Measurements from ENCODE around the gene EPOP.

Gene EPOP

DNA sequence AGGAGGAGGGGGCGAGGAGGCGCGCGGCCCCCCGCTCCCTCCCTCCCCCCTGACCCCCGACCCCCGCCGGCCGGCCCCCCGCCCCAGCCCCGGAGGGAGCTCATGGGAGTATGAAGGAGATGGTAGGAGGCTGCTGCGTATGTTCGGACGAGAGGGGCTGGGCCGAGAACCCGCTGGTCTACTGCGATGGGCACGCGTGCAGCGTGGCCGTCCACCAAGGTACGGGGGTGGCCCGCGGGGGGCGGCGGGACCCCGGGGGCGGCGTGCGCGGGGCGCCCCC lies 30.7 kb upstream of the EPOP start:
- no peak for DNase-seq (ENCODE audit: low read depth)
- peak overlapping the region; percentile 77 for H3K4me3 ChIP-seq (replicated peaks; ENCODE audit: low read depth, low read length)
- TF ChIP-seq, protein P1, sequence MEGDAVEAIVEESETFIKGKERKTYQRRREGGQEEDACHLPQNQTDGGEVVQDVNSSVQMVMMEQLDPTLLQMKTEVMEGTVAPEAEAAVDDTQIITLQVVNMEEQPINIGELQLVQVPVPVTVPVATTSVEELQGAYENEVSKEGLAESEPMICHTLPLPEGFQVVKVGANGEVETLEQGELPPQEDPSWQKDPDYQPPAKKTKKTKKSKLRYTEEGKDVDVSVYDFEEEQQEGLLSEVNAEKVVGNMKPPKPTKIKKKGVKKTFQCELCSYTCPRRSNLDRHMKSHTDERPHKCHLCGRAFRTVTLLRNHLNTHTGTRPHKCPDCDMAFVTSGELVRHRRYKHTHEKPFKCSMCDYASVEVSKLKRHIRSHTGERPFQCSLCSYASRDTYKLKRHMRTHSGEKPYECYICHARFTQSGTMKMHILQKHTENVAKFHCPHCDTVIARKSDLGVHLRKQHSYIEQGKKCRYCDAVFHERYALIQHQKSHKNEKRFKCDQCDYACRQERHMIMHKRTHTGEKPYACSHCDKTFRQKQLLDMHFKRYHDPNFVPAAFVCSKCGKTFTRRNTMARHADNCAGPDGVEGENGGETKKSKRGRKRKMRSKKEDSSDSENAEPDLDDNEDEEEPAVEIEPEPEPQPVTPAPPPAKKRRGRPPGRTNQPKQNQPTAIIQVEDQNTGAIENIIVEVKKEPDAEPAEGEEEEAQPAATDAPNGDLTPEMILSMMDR (IDR thresholded peaks at IDR 0.05; ENCODE audit: low read length, missing control alignments), result no peak

GRCh38 chr17:38704606-38705522 lies 30.1 kb upstream of the EPOP start, which contains the start of gene MLLT6:
MLLT6 (plus strand) TSS chr17:38705273; CDS start chr17:38705633, 360 bp downstream.
- TF ChIP-seq, protein P1 (IDR thresholded peaks at IDR 0.05; ENCODE audit: low read length, missing control alignments), result no peak
- peak within 1 kb of the TSS; percentile 77 for H3K4me3 ChIP-seq (replicated peaks; ENCODE audit: low read depth, low read length)
- DNase-seq (ENCODE audit: low read depth), result peak; percentile 77

GRCh38 chr17:38703742-38704605 lies 29.2 kb upstream of the EPOP start:
- TF ChIP-seq, protein P1 (IDR thresholded peaks at IDR 0.05; ENCODE audit: low read length, missing control alignments), result no peak
- peak; percentile 29 for DNase-seq (ENCODE audit: low read depth)
- H3K4me3 ChIP-seq (replicated peaks; ENCODE audit: low read depth, low read length), result peak overlapping the region; percentile 77

DNA sequence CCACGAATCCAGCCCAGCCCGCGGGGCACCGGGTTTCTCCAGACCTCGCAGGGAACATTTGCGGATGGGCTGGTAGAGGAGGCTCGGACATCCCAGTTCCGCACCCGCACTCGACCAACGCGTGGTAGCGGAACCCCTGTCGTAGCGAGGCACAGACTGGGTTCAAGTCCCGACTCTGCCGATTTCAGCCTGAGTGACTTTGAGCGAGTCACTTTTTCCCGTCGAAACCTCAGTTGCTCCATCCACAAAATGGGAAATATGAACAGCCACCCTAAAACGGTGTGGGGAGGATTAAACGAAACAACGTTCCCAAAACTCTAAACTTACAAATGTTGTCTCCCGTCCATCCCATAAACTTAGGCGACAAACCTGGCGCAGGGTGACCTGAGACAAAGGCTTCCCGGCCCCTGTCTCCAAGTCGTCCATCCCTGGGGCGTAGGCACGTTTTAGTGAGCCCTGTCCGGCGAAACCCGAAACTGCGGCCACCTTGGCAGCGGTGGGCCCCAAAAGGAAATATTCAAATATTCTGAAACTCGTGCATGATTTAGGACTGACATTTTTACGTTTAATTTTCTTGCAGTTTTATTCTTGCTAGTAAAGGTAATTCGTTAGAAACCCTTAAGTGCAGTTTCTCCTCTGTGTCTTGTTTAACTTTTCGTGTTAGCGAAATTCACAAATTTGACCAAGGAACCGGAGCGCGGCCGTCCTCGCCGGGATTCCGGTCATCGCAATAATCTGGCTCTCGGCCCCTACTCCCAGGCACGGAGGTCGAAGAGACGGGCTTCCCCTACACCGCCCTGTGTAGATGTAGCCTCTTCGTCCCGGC lies 28.4 kb upstream of the EPOP start:
- H3K4me3 ChIP-seq (replicated peaks; ENCODE audit: low read depth, low read length), result peak overlapping the region; percentile 77
- no peak for DNase-seq (ENCODE audit: low read depth)
- TF ChIP-seq, protein P1 (IDR thresholded peaks at IDR 0.05; ENCODE audit: low read length, missing control alignments), result no peak

DNA sequence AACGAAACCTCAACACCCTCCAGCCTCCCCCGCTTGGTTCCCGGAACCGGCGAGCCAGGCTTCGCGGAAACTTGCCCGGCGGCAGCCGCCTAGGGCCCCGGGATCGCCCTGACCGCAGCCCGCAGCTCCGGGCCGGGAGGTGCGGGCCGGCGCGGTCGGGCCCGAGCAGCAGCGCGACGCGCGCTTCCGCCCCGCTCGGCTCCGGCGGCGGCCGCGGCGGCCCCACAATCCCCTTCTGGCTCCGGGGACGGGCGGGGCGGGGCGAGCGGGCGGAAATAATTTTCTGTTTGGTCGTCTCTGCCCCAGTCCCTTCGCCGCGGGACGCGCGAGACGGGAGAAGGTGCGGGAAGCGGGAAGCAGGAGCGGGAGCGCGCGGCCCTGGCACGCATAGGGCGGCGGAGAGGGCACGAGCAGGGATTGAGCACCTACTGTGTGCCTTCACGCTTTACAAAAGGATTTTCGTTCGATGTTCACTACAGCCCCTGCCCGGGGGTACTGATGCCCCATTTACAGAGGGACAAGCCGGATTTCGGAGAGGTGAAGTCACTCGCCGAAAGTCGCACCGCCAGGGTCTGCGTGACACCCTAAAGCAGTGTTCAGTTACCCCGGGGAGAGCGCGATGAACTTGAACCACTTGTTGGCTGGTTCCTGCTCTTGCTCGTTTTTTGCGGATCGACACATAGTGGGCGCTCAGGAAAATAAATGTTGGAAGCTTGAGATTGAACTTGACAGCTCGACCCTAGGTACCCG lies 27.6 kb upstream of the EPOP start:
- TF ChIP-seq, protein P1 (IDR thresholded peaks at IDR 0.05; ENCODE audit: low read length, missing control alignments), result no peak
- H3K4me3 ChIP-seq (replicated peaks; ENCODE audit: low read depth, low read length), result peak overlapping the region; percentile 77
- peak; percentile 80 for DNase-seq (ENCODE audit: low read depth)
